ENCODE measurements around the gene CPT1C.
A peak's percentile ranks its signal among the peaks of the same experiment; 100 is the strongest.

CPT1C gene

DNA sequence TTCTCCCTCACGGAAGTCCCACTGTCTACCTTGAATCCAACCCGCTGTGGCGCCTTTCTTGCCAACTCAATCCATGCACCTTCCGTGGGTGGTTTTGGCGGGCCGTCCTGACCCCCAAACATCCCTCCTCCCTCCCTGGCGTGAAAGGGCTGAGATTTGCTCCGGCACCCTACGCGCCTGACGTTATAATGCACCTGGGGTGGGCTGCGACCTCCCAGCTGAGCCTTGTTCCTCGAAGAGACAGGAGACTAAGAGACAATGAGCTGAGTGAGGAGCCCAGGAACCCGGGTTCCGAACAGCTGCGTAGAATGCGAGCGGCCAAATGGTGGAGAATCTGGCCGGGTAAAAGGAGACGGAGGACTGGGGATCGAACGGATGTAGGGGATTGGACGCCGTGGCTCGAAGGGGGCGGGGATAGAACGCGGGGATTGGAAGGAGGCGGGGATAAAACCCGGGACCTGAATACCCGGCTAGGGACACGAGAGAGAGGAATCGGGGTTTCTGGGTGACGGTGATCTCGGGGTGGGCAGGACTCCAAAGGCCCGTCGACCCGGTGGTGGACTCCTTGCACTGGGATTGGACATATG is at the start of gene CPT1C:
TSS of gene CPT1C (plus strand) at position 461 of the 587 bp plus-strand sequence. CDS start 1,137 bp downstream, outside the sequence.
- peak; percentile 17 for DNase-seq

- peak; percentile 100 for DNase-seq
Measured at GRCh38 chr19:49641688-49642491, 49.0 kb upstream of the CPT1C start, which contains the start of gene SCAF1. SCAF1 (plus strand) TSS chr19:49642209; CDS start chr19:49645027, 2,818 bp downstream.

DNA sequence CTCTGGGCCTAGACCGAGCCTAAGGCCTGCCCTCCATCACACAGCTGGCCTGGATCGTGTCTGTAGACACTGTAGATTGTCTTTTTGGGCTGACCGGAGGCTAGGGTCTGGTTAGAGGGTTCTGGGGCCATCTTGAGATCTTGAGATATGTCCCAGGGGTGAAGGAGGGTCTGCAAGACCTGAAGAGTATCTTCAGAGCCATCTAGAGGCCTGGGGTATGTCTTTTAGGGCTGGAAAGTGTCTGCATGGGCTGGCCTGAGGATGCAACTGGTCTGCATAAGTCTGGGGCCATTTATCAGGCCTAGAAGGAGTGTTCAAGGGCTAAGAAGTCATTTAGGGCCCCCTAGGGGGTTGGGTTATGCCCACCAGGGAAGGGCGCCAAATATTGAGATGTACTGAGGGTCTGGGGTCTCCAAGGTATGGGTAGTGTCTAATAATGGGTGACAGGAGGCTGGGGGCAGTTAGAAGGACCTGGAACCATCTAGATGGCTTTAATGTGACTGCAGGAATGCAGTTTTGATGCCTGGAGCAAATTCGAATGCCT is 48.4 kb upstream of the CPT1C start:
- peak; percentile 7 for DNase-seq

- no peak for DNase-seq
Measured at GRCh38 chr19:49643466-49643865, 47.5 kb upstream of the CPT1C start.

- no peak for DNase-seq
Measured at GRCh38 chr19:49645592-49645991, 45.3 kb upstream of the CPT1C start.

DNA sequence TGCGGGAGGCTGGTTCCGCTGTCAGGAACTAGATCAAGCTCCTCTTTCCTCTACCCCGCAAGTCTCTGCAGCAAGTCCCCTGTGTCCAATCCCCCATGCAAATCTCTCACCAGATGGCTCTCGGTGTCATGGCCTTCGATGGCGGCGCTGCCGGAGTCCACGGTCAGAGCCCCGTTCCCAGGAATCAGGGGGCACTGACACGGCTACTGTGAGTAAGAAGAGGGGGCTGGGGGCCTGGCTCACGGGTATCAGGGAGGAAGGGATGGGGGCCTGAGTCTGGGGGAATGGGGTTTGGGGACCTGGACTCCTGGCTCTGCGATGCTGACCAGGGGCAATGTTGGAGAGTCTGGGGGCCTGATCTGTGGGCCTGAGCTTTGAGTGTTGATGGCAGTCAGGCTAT is 44.9 kb upstream of the CPT1C start:
- no peak for DNase-seq

DNA sequence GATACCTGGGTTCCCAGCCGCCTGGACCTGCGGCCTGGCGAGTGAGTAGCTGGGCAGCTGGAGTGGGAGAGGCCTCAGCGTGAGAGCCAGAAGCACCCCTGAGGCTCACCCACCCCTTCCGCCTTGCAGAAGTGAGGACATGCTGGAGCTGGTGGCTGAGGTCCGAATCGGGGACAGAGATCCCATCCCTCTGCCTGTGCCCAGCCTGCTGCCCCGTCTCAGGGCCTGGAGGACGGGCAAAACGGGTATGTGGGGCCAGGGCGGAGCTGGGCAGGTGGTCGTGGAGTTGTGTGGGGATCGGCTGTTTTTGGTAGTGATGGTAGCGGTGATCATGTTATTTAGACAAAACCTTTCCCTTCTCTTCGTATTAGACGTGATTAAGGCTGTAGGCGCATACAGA is 44.3 kb upstream of the CPT1C start:
- no peak for DNase-seq

- no peak for DNase-seq
Measured at GRCh38 chr19:49651029-49651819, 39.7 kb upstream of the CPT1C start.

DNA sequence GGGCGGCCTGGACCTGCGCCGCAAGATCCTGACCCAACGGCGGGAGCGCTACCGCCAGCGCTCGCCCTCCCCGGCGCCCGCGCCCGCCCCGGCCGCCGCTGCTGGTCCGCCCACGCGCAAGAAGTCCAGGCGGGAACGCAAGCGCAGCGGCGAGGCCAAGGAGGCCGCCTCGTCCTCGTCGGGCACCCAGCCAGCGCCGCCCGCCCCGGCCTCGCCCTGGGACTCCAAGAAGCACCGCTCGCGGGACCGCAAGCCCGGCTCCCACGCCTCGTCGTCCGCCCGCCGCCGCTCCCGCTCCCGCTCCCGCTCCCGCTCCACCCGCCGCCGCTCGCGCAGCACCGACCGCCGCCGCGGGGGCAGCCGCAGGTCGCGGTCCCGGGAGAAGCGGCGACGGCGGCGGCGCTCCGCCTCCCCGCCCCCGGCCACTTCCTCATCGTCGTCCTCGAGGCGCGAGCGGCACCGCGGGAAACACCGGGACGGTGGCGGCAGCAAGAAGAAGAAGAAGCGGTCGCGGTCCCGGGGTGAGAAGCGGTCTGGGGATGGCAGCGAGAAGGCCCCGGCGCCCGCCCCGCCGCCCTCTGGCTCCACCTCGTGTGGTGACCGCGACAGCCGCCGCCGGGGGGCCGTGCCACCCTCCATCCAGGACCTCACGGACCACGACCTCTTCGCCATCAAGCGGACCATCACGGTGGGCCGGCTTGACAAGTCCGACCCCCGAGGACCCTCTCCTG is 38.9 kb upstream of the CPT1C start:
- DNase-seq, result no peak

DNA sequence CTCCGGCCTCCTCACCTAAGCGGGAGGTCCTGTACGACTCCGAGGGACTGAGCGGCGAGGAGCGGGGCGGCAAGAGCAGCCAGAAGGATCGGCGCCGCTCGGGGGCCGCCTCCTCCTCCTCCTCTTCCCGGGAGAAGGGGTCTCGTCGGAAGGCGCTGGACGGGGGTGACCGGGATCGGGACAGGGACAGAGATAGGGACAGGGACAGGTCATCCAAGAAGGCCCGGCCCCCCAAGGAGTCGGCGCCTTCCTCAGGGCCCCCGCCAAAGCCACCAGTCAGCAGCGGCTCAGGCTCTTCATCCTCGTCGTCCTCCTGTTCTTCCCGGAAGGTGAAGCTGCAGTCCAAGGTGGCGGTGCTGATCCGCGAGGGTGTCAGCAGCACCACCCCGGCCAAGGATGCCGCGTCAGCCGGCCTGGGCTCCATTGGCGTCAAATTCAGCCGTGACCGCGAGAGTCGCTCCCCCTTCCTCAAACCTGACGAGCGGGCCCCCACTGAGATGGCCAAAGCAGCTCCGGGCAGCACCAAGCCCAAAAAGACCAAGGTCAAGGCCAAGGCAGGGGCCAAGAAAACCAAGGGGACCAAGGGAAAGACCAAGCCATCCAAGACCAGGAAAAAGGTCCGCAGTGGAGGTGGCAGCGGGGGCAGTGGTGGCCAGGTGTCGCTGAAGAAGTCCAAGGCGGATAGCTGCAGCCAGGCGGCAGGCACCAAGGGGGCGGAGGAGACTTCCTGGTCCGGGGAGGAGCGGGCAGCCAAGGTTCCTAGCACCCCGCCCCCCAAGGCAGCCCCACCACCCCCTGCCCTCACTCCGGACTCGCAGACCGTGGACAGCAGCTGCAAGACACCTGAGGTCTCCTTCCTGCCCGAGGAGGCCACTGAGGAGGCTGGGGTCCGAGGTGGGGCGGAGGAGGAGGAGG is 38.1 kb upstream of the CPT1C start:
- no peak for DNase-seq

DNA sequence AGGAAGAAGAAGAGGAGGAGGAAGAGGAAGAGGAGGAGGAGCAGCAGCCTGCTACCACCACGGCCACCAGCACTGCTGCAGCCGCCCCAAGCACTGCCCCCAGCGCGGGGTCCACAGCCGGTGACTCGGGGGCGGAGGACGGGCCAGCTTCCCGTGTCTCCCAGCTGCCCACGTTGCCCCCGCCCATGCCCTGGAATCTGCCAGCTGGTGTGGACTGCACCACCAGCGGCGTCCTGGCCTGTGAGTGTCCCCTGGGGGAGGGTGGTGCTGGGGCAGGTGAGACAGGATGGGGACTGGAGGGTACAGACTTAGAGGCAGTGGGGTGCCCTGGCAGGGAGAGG is 37.5 kb upstream of the CPT1C start:
- DNase-seq, result no peak

- DNase-seq, result no peak
Measured at GRCh38 chr19:49654581-49654980, 36.3 kb upstream of the CPT1C start.

DNA sequence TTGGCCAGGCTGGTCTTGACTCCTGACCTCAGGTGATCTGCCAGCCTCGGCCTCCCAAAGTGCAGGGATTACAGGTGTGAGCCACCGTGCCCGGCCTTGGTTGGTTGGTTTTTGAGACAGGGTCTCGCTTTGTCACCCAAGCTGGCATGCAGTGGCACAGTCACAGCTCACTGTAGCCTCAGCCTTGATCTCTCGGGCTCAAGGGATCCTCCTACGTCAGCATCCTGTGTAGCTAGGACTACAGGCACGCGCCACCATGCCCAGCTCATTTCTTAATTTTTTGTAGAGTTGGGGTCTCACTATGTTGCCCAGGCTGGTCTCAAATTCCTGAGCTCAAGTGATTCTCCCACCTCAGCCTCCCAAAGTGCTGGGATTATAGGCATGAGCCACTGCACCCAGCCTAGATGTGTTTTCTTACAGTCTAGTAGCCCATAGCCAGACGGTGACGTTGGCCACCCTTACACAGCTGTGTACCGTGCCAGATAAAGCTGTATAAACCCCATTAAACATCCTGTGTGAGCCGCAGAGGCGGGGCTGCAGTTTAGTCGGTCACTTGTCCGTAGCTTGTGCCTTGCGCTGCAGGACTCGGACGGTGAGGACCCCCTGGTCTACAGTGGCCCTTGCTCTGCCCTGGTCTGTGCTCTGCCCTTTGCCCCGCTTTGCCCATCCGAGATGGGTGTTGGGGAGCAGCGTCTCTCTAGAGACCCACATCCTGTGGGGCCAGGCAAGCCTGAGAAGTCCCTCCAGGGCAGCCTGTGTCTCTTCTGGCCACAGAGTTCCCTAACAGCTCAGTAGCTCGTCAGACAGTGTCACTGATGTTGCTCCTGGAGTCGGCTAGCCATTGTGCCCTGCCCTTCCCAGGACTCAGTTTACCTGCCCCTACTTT is 35.1 kb upstream of the CPT1C start:
- no peak for DNase-seq

DNA sequence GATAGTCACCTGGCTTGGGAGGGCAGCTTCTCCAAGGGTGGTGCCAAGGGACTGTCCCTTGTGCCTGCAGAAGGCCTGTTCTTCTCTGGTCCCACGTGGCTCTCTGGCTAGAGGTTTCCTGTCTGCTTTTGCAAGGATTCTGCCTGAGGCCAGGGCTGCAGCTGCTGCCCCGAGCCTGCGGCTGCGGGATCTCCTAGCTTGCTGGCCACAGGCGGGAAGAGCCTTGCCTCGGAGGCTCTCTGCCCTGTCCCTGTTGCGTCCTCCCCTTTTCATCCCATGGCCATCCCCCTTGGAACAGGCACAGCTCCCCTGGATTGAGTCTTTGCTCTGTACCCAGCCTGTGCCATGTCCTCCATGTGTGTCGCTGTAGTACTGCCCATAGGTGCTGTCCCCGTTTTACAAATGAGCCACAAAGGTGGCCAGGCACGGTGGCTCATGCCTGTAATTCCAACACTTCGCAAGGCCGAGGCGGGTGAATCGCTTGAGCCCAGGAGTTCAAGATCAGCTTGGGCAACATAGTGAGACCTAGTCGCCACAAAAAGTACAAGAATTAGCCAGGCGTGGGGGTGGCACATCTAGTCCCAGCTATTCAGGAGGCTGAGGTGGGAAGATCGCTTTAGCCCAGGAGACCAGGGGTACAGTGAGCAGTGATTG is 34.3 kb upstream of the CPT1C start:
- DNase-seq, result no peak

DNA sequence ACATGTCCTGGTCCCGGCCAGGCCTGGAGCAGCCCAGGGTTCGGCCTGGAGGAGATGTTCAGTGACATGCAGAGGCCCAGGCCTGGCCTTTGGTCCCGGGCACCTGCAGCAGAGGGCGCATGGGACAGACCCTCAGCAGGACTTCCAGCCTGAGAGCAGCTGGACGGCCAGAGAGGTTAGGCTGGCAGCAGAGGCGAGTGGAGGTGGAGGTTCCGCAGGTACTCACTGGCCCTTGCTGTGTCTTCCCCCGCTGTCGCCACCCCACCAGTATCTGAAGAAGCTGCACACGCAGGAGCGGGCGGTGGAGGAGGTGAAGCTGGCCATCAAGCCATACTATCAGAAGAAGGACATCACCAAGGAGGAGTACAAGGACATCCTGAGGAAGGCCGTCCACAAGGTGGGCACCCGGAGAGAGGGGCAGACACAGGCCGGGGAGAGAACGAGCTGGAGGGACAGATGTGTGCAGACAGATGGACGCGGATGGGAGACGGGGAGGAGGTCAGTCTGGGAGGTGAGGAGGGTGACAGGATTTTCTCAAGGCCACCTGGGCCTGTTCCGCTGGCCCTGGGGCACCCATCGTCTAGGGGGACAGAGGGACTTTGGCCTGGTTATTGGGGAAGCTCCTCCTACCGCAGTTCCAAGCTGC is 33.3 kb upstream of the CPT1C start:
- DNase-seq, result no peak

DNA sequence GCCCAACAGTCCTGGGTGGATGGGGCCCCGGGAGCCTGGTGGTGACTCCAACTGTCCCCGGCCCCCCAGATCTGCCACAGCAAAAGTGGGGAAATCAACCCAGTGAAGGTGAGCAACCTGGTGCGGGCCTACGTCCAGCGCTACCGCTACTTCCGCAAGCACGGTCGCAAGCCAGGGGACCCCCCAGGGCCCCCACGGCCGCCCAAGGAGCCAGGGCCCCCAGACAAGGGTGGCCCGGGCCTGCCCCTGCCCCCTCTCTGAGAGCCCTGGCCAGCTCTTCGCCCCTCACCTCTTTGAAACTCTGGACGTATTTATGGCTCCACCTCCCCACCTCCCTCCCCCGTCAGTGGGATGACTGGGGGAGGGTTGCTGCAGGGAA is 32.8 kb upstream of the CPT1C start:
- no peak for DNase-seq

GRCh38 chr19:49658566-49659442 is 32.1 kb upstream of the CPT1C start:
- no peak for DNase-seq

DNA sequence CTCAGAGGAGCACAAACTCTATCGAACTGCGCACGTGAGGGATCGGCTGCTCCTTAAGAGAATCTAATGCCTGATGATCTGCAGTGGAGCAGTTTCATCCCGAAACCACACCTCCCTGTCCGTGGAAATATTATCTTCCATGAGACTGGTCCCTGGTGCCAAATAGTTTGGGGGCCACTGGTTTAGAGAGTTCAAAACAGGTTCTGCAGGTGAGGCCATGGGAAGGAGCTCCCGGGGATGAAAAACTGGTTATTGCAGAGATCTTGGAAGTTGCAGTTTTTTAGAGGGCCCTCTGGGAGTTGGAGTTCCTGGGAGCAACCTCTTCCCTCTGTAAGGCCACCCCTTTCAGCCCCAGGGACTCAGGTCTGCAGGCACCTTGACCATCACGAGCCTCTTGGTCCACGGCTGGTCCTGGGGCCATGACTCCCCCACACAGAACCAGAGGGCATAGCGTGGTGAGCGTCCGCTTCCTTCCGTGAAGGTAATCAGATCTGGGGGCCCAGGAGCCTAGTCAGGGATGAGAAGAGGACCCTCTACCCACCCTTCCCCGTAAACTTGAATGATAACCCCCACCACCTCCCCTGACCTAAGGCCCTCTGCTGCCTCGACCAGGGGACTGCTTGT is 30.5 kb upstream of the CPT1C start:
- no peak for DNase-seq

All from suppressor macrophage treated with lipopolysaccharide for 4 hours (primary cell).